ENCODE results near the gene RBM14.

- TF ChIP-seq CTCF (IDR thresholded peaks at IDR 0.05; ENCODE audit: borderline replicate concordance, extremely low read depth, low read length, poor library complexity, severe bottlenecking) = no peak
- no peak for TF ChIP-seq EZH2 (IDR thresholded peaks at IDR 0.05; ENCODE audit: borderline replicate concordance, low read depth, low read length, severe bottlenecking)
Observed at GRCh38 chr11:66631883-66632282, 15.5 kb downstream of the RBM14 start.

All from DND-41 (cell line).